ENCODE data around the gene CYP24A1.
"Not testable (repeated sequence)": the region's sequence is repeated elsewhere in the genome, so short reads cannot be mapped to it uniquely, and the experiment has no call there.

CYP24A1 gene

DNA sequence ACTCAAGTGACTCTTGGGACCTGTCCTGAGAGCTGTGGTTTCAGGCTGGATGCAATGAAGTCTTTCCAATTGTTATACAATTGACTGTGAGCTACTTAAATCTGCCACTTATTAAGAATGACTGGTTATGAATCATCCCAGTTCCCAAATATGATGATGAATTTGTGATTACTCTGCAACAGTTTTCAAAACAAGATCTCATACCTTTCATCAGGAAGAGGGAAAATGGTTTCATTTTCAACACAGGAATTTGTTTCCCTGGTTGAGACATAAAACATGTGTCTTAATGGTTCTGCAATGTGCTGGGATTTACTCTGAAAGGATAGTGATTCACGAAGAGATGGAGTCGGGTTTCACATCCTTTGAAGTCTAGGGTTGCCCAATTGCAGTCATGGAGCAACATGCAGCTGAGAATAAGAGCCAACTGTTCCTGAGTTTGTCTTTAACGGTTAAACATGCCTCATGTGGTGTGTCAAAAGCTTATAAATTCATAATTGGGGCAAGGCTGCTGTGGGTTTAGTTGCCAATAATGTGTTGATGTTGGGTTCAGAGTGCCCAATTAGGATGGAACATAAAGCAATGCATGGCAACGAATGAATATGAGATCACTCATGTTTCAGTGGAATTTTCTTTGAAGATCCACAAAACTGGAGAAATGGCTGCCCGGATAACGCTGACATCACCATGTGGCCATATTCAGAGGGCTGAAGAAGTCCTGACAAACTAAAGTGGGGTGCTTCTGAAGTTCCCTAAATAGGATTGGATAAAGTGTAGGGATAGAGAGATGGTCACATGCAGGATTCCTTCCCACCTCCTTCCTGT lies 41.0 kb downstream of the CYP24A1 start:
- no peak for DNase-seq

DNA sequence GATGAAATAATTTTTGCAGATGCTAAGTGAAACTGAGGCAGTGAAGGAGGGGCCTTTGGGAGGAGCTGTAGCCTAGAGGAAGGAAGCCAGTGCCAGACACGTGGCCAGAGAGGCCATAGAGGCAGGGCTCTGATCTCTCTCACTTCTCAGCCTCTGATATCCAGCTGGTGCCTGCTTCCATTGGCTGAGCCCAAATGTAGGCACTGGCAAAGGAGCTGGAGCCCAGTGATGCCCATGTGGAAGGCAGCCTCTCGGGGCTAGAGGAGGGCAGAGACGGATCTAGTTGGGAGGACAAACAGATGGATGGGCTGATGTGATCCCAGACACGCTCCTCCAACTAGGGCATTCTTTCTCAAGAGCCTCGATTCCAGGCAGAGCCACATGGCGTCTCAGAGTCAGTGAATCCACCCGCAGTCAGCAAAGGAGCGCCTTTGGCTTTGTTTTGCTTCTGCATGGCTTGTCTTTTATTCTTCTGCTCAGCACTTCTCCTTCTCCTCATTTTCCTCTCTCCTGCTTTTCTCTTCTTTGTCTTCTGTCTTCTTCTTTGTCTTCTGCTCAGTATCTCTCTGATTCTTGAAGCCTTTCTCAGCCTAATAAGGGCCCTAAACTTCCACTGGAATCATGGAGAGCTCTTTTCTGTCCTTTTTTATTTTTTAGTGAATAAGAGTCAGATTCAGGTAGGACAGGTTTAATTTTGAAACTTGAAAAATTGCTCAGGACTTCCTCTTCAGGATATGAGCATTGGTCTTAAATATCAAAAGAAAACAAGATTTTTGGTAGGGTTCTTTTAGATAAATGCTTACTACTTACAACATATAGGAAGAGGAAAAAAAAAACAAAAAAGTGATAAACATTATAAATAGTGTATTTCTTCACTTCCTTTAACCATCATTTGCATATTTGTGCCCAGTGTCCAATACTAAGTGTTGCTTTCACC lies 41.8 kb downstream of the CYP24A1 start:
- DNase-seq = no peak

DNA sequence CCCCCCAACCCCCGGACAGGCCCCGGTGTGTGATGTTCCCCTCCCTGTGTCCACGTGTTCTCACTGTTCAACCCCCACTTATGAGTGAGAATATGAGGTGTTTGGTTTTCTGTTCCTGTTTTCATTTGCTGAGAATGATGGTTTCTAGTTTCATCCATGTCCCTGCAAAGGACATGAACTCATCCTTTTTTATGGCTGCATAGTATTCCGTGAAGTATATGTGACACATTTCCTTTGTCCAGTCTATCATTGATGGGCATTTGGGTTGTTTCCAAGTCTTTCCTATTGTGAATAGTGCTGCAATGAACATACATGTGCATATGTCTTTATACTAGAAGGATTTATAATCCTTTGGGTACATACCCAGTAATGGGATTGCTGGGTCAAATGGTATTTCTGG lies 42.7 kb downstream of the CYP24A1 start:
- DNase-seq = not testable (repeated sequence)

DNA sequence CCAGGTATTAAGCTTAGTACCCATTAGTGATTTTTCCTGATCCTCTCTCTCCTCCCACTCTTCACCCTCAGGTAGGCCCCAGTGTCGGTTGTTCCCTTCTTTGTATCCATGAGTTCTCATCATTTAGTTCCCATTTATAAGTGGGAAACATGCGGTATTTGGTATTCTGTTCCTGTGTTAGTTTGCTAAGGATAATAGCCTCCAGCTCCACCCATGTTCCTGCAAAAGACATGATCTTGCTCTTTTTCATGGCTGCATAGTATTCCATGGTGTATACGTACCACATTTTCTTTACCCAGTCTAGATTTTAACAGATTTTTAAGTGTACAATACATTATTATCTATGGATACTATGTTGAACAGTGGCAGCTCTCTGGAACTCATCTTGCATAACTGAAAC lies 44.4 kb downstream of the CYP24A1 start:
- DNase-seq = no peak

DNA sequence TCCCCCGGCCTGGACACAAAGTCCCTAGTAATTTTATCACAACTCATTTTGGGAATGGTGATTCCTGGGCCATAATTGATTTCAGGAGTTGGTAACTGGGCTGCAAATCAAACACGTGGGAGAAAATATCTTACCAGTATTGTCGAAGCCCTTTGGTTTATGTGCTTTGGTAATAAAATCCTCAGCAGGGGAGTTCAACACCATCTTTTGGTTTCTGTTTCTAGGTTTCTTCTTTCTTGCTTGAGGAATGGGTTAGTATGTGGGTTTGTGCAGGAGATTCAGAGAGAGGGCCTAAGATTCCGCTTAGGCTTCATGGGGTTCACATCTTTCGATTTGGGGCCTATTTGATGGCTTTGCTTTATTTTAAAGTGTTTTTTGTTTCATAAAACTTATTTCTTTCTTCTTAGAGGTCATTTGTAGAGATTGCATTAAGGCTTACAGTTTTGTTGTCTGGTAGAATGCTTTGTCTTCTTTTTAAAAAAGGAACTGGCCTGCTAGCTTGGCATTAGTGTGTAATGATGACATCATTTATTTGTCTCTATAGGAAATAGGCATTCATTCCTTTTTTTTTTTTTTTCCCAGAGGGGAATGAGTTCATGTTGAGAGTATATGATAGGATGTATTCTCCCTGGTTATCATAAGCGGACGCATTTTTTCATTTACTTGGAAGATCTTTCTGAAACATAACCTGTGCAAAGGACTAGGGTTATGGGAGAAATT lies 45.8 kb downstream of the CYP24A1 start:
- DNase-seq = no peak

DNA sequence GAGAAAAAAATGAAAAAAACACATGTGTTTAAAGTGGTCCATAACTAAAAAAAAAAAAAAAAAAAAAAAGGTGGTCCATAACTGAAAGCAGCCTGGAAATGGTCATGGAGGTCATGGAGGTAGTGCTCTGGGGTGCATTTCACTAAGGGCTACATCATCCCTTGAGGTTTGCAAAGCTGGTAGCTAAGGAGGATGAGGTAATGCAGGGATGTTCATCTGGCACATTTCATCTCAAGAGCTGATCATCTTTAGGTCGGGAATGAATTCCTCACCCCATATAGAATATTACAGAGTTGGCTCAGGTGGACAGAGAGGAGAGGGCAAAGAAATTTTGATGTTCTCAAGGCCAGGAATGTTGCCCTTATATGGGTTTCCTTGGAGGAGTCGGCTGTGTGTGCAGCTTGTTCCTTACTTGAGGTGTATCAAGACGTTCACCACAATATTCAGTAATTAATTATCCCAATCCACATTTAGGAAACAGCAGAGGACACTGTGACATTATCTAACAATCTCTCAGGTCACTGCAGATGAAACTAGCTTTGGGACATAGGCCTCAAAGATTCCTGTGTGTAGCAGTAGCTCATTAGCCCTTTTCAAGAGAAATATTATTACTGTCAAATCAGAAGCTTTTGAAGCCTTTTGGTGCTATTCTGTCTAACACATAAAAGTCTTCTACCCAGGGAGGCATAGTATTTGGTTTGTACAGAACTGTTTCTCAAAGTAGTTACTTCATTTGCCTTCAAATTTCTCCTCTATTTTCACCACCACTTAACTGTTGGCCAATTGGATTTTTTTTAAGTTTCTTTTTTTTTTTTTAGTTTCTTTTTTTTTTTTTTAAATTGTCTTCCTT lies 46.8 kb downstream of the CYP24A1 start:
- DNase-seq = no peak

DNA sequence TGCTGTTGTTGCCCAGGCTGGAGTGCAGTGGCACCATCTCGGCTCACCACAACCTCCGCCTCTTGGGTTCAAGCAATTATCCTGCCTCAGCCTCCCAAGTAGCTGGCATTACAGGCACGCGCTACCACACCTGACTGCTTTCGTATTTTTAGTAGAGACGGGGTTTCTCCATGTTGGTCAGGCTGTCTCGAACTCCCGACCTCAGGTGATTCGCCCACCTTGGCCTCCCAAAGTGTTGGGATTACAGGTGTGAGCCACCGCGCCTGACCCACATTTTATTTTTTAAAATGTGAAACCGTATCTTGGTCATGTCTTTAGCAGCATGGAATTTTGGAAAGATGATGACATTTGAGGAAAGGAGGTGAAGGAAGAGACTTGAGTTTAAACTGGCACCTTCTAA lies 47.5 kb downstream of the CYP24A1 start:
- not testable (repeated sequence) for DNase-seq

DNA sequence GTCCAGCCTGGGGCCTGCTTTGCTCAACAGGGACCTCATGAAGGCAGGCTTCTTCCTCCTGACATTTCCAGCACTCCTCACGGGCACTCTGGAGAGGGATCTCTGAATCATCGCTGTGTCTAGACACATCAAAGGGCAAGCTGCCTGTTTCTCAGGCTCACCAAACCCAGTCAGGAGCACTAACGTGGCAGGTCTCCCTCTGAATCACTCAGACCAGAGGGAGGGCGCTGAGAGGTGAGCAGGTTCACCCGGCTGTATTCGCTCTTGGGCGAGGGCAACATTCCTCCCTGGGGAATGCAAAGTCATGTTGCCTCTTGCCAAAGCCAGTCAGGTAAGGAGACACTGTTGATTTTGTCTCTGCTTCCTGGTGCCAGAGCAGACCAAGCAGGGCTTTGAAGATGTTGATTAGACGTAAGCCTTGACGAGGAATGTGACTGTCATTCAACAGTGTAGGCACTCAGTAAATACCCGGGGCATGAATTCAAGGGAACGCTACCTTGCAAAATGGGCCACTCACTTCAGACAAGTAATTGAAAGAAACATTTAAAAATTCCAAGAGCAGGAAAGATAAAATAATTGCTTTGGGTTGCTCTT lies 50.1 kb downstream of the CYP24A1 start:
- no peak for DNase-seq

DNA sequence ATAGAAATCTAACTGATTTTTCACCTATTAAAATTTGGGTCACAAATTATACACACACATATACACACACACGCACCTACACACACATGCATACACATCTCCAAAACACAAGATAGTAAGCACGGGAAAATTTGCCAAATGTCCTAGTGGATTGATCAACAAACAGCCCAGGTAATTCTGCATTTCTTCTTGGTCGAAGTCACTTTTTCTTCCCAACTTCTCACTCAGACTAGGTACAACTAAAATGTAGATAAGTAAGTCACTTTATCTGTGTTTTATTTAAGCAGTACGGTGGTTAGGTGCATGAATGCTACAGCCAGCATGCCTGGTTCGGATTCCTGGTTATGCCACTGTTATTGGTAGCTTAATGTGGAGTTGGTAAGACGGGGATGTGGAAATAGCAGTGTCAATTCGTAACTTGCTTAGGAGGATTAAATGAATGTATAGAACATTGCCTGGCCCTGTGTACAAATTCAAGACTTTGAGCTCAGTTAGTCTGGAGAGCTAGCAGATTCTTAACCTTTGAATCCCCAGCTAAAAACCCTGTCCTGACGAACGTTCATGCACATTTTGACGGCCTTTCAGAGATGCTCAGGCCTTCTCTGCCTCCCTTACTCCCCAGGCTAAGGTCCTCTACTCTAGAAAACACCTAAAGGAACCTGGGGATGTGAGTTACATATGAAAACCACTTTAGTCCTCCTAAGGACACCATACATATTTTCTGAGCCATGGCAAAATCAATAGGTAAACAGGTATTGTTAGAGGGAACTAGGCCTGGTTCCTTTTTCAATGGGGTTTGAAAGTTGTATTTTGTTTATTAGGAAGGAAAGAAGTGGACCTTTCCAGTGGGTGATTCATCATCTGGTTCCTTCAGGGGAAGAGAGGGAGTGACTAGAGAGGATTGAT lies 50.9 kb downstream of the CYP24A1 start:
- no peak for DNase-seq

DNA sequence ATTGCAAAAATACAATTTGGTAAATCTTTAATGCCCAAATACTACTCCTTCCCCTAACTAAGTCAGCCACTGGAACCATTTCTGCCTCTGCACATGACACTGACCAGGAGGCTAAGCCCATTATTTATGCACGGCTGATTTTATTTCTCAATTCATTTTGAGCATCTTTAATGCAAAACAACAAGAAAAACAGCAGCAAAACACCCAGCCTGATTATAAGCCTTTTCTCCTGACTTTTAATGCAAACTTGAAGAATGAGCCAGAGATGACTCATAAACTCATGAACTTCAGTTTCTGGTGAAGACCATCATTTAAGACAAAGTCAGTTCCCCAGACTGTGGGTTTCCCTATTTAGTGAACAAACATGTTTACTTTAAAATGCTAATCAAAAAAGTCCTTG lies 51.6 kb downstream of the CYP24A1 start:
- no peak for DNase-seq

DNA sequence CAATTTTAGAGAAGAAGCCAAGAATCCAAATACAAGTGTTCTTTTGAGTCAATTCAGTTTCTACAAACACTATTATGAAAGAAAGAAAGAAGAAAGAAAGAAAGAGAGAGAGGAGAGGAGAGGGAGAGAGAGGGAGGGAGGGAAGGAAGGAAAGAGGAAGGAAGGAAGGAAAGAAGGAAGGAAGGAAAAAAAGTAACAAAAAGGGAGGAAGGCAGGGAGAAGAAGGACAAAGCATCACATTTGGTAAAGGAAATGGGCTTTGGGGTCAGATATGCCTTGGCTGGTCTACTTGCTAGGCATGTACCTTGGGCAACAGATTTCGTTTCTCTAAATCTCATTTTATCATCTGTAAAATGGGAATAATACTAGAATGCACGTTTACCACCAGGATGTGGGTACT lies 54.0 kb downstream of the CYP24A1 start:
- no peak for DNase-seq

DNA sequence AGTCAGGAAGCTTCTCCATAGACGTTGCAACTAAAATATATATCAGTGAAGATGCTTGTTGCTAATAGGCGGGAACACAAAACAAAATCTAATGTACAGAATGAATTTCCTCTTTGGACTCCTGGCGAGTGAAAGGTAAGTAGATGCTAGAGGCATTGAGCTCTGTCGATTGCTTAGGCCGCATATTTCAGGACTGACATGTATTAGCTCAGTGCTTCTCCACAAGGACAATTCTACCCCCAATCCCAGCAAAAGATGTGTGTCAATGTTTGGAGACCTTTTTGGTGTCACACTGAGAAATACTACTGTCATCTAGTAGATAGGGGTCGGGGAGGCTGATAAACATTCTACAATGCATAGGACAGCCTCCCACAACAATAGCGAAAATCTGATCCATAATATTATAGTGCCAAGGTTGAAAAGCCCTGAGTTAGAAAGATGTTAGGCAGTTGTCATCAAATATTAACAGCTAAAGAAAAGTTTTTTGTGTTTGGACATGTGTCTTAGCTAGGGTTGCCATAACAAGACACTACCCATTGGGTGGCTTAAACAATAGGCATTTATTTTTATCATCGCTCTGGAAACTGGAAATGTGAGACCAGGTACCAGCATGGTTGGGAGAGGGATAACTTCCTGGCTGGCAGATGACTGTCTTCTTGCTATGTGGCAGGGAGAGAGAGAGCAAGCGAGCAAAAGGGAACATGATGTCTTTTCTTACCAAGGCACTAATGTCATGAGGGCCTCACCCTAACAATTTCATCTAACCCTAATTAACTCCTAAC lies 55.4 kb downstream of the CYP24A1 start:
- no peak for DNase-seq

DNA sequence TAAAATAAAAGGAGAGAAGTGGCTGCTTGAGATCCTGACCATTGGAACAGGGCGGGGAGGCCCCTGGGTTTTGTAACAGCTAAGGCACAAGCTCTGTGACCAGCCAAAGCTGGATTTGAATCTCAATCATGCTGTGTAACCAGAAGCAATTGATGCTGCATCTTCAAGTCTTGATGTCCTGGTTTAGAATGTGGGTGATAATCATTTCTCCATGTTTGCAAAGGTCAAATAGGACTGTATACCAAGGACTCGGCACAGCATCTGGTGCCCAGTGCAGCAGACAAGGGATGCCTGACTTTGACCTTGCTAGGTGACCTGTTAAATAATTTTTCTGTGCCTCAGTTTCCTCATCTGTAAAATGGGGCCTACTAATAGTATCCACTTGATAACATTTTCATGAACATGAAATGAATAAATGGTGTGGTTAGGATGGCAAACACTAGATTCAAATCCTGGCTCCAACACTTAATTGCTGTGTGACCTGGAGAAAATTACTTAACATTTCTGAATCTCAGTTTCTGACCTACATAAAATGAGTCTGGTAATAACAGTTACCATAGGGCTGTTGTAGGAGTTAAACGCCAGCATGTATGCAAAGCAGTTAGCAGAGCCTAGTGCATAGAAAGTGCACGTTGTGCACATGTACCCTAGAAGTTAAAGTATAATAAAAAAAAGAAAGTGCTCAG lies 57.1 kb downstream of the CYP24A1 start:
- no peak for DNase-seq

DNA sequence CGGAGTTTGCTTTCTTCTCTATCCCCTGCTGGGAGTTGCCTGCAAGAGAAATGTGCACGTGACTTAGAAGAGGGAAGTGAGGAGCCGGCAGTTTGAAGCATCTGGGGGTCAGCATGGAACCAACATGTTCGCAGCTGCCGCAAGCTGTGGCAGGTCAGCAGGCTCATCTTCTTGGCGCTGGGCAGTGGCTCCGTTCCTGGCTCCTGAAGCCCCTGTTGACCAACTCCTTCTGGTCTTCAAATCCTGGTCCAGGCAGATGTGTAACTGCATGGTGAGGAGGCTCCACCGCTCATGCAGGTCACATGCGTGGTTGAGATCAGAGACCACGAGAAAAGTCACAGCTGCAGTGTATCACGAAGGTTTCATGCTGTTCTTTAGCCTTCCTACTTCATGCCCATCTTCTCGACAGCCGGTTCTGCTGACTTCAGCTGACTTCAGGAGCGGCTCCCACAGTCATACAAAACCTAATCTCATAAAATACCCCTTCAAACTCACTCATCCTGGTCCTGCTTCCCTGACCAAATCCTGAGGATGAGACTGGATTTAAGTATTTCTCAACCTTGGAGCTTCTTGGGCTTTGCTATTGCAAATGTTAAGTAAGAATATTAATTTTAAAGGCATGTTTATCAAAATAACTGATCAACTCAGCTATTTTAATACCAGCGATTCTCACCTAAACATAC lies 58.5 kb downstream of the CYP24A1 start:
- DNase-seq = no peak

DNA sequence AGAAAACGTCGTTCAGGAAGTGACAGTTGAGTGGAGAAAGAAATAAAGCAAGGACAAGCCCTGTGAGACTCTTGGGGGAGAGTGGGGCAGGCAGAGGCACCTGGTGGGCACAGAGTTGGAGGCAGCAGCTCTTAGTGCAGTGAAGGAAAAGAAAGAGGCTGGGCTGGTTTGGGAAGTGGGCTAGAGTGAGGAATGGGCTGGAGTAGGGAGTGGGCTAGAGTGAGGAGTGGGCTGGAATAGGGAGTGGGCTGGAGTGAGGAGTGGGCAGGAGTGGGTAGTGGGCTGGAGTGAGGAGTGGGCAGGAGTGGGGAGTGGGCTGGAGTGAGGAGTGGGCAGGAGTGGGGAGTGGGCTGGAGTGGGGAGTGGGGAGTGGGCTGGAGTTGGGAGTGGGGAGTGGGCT lies 59.7 kb downstream of the CYP24A1 start:
- DNase-seq = no peak

DNA sequence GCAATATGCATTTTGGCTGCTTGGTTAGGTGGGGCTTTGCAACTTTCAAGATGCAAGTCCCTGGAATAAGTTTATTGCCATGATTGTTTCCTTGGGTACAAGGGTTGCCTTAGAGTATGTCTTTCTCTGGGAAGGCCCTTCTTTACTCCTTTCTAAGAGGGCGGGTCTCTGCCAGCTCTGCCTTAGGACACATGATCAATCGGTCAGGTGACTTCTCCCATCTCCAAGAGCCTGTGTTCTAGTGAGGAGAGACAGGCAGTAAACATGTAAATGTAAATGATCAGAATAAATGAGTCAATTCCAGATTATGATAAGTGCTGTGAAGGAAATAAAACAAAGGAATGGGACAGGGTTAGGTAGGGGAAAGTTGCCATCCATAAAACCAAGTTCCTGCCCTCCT lies 60.2 kb downstream of the CYP24A1 start:
- no peak for DNase-seq

DNA sequence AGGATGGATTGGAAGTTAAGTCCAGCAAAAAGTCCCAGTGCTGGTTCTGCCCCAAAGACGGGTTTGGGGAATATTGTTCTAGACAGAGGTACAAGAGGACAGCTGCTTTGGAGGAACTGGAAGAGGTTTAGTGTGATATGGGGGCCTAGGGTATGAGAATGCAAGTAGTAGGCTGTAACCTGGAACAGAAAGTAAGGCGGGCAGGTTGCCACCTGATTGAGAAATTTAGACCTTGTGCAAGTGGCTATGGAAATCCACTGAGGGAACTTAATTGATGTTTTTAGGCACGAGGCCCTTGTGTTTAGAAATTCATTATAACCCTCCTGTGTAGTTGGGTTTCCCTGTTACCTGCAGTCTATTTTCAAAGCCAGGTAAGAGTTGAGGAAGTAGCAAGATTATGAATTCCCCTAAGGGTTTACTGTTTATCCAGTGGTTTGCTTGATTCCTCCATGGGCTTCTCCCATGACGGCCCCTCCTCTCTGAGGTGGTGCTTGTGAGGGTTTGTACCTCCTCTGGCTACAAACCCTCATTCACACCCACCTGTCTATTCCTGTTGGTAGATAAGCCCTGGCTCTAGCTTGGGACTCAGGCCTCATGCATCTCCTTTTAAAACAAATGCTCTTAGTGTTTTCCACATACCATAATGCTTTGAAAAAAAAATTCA lies 61.4 kb downstream of the CYP24A1 start:
- no peak for DNase-seq

DNA sequence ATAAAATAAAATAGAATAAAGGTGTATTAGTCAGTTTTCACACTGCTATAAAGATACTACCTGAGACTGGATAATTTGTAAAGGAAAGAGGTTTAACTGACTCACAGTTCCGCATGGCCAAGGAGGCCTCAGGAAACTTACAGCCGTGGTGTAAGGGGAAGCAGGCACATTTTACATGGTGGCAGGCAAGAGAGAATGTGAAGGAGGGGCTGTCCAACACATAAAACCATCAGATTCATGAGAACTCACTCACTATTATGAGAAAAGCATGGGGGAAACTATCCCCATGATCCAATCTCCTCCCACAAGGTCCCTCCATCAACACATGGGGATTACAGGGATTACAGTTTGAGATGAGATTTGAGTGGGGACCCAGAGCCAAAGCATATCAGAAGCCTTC lies 62.3 kb downstream of the CYP24A1 start:
- DNase-seq = no peak
